Measurements from ENCODE around the gene BTNL3.

GRCh38 chr5:181024245-181025064 lies 35.8 kb downstream of the BTNL3 start:
- TF ChIP-seq CTCF (IDR thresholded peaks at IDR 0.05; ENCODE audit: low read depth, low read length) (no peak), POLR2A (IDR thresholded peaks at IDR 0.05; ENCODE audit: extremely low read depth, insufficient read length) (no peak)
